Mesendoderm (in vitro differentiated cells): ENCODE results near the gene WDR20.

Experiments used
- DNase-seq: peaks from one replicate; pipeline ENCODE4 v3.0.0; 2013
- H2AK5ac ChIP-seq: 2 replicates; pipeline ENCODE4 v1.6.1; 2013; ENCODE audit warnings: low read length, inconsistent platforms
- H2BK120ac ChIP-seq: 2 replicates; pipeline ENCODE4 v1.6.1; 2013; ENCODE audit warnings: low read depth, mild to moderate bottlenecking, low read length, moderate library complexity, mixed read lengths
- H2BK15ac ChIP-seq: replicated peaks from 2 replicates; pipeline ENCODE4 v1.6.1; 2013; ENCODE audit warnings: low read depth, mild to moderate bottlenecking, moderate library complexity
- H2BK5ac ChIP-seq: 2 replicates; pipeline ENCODE4 v1.6.1; 2013; ENCODE audit warnings: low read length, inconsistent platforms
- H3K18ac ChIP-seq: 2 replicates; pipeline ENCODE4 v1.6.1; 2013; ENCODE audit warnings: mild to moderate bottlenecking, low read length, mixed read lengths
- H3K23ac ChIP-seq: one replicate; pipeline ENCODE4 v1.6.1; 2013; ENCODE audit warnings: low read length
- H3K27ac ChIP-seq: 2 replicates; pipeline ENCODE4 v1.5.1; 2013; ENCODE audit warnings: low read depth, mild to moderate bottlenecking, inconsistent platforms, low read length, moderate library complexity
- H3K27me3 ChIP-seq: 2 replicates; pipeline ENCODE4 v1.6.1; 2013; ENCODE audit warnings: low read length, control low read depth, mild to moderate bottlenecking, inconsistent platforms; ENCODE audit not compliant: insufficient read depth, poor library complexity
- H3K36me3 ChIP-seq: 2 replicates; pipeline ENCODE4 v1.6.1; 2013; ENCODE audit warnings: low read length, inconsistent platforms; ENCODE audit not compliant: control insufficient read depth, insufficient read depth
- H3K4ac ChIP-seq: one replicate; pipeline ENCODE4 v1.6.1; 2013; ENCODE audit warnings: low read depth, mild to moderate bottlenecking, low read length, moderate library complexity
- H3K4me1 ChIP-seq: 2 replicates; pipeline ENCODE4 v1.6.1; 2013; ENCODE audit warnings: low read depth, low read length, inconsistent platforms; ENCODE audit not compliant: control insufficient read depth
- H3K4me2 ChIP-seq: 2 replicates; pipeline ENCODE4 v1.6.1; 2013; ENCODE audit warnings: low read length
- H3K4me3 ChIP-seq: 2 replicates; pipeline ENCODE4 v1.5.1; 2013; ENCODE audit warnings: mild to moderate bottlenecking, low read length
- H3K56ac ChIP-seq: one replicate; pipeline ENCODE4 v1.6.1; 2013; ENCODE audit warnings: low read length
- H3K79me1 ChIP-seq: 2 replicates; pipeline ENCODE4 v1.6.1; 2013; ENCODE audit warnings: low read length, inconsistent platforms
- H3K79me2 ChIP-seq: 2 replicates; pipeline ENCODE4 v1.6.1; 2013; ENCODE audit warnings: mild to moderate bottlenecking, low read length; ENCODE audit not compliant: control insufficient read depth, insufficient read depth
- H3K9ac ChIP-seq: 2 replicates; pipeline ENCODE4 v1.6.1; 2013; ENCODE audit warnings: low read length, inconsistent platforms
- H4K5ac ChIP-seq: one replicate; pipeline ENCODE4 v1.6.1; 2013; ENCODE audit warnings: low read length
- H4K8ac ChIP-seq: one replicate; pipeline ENCODE4 v1.6.1; 2013; ENCODE audit warnings: low read depth, mild to moderate bottlenecking, control low read depth, low read length, moderate library complexity
- WGBS: extraction: QIAGEN DNeasy Blood & Tissue Kit; methylation state at CpG from one replicate; pipeline ENCODE4 v1.1.7; 2013; ENCODE audit warnings: low lambda C conversion rate, missing lambda C conversion rate; ENCODE audit not compliant: insufficient coverage; ENCODE audit errors: extremely low coverage; 5-methylcytosine and 5-hydroxymethylcytosine counted together

WDR20 gene

GRCh38 chr14:102251161-102251560, 111.5 kb downstream of the WDR20 start:
- Histone ChIP-seq H3K27ac (no peak overlapping the region), H3K23ac (no peak overlapping the region), H2BK120ac (no peak overlapping the region), H2AK5ac (no peak overlapping the region), H3K79me1 (no peaks in the 10 kb centered on the region), H2BK5ac (no peak overlapping the region), H3K56ac (no peak overlapping the region), H3K4me2 (no peak overlapping the region), H4K5ac (no peak overlapping the region), H3K27me3 (no peaks in the 10 kb centered on the region), H3K18ac (no peak overlapping the region), H3K79me2 (no peaks in the 10 kb centered on the region), H3K36me3 (no peaks in the 10 kb centered on the region), H3K4me1 (peaks cover 21% of the 10 kb centered on the region), H3K4ac (no peak overlapping the region), H3K9ac (no peak overlapping the region), H4K8ac (no peak overlapping the region), H3K4me3 (no peak overlapping the region), H2BK15ac (no peak overlapping the region)
- DNase-seq, result no peak
- WGBS, result no CpG with 5 or more reads among the region's 8 CpGs

DNA sequence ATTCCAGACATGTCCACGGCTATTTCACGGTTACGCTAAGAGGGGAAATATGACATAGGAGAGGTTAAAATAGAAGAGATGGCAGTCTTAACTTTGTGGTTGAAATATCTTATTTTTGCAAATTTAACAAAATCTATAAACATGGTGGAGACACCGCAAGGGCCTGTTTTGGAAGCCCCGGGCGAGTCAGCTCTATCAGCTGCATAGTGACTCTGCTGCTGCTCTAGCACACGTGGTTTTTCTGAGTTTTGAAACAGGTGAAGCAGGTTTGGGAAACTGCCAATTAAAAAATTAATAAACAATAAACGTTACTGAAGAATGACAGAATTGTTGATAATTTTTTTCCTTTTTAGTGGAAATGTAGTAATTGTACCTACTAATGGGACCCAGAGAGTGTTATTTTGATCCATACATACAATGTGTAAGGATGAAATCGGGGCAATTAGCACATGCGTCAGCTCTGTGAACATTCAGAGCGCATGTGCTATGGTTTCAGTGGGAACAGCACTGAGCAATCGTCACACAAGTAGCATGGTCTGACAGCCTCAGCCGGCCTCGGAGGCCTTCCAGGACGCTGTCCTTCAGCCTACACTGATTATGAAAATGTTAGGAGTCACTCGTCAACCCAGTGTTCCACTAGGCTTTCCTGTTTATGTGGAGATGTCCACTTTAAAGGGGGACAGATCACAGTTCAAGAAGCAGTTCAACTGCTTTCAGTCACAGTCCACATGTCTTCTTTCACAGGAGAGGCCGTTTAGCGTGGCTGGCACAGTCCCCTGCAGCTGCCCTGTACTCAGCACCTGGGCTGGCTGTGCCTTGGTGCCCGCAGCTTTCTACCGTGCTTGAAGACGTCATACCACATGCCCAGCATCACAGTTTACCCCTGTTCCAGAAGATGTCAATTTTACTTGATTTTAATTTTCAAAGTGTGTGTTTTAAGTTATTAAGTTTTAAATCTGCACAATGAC, 113.4 kb downstream of the WDR20 start:
- Histone ChIP-seq H4K8ac (no peak overlapping the region), H3K9ac (no peak overlapping the region), H3K4me1 (peaks cover 5% of the 10 kb centered on the region), H3K79me1 (no peaks in the 10 kb centered on the region), H3K79me2 (no peaks in the 10 kb centered on the region), H3K27me3 (no peaks in the 10 kb centered on the region), H4K5ac (no peak overlapping the region), H3K23ac (no peak overlapping the region), H2AK5ac (no peak overlapping the region), H2BK5ac (no peak overlapping the region), H2BK120ac (no peak overlapping the region), H3K27ac (no peak overlapping the region), H3K18ac (no peak overlapping the region), H3K4me3 (no peak overlapping the region), H3K56ac (no peak overlapping the region), H2BK15ac (no peak overlapping the region), H3K36me3 (no peaks in the 10 kb centered on the region), H3K4me2 (no peak overlapping the region), H3K4ac (no peak overlapping the region)
- DNase-seq, result no peak
- no CpG with 5 or more reads among the region's 21 CpGs for WGBS

DNA sequence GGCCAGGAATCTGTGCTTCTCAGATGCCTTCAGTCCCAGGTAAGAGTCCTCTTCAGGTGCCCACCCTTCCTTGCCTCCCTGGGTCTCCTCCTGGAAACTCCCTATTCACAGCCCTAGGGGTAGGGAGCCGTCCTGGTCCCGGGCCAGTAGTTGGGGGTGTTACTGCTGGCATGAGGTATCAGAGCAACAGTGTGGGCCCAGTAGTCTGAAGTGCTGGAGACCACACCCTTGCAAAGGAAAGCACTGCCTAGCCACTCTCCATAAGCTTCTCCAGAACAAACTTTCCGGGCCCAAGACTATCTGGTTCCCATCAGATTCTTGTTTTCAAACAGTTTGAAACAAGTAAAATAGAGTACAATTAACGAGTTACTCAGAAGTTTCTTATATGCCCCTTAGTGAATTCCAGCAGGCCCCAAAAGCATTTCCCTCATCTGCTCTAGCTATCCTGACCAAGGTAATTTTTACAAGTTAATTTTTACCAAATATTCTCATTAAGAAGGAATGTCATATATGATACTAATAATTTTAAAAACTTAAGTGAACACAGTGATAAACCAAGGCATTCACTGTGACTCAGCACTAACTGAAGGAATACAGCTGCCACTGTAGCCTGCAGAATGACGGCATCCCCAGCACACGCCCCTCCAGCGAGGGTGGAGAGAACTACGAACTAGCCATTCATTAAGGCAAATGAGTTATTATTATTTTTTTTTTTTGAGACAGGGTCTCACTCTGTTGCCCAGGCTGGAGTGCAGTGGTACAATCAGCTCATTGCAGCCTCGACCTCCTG, 115.9 kb downstream of the WDR20 start:
- H3K27ac ChIP-seq, result no peak overlapping the region
- no peak overlapping the region for H4K8ac ChIP-seq
- no peak overlapping the region for H3K4me2 ChIP-seq
- DNase-seq, result no peak
- no peaks in the 10 kb centered on the region for H3K79me2 ChIP-seq
- H3K56ac ChIP-seq, result no peak overlapping the region
- no peak overlapping the region for H3K23ac ChIP-seq
- no peak overlapping the region for H2AK5ac ChIP-seq
- no CpG with 5 or more reads among the region's 9 CpGs for WGBS
- H2BK15ac ChIP-seq, result no peak overlapping the region
- no peaks in the 10 kb centered on the region for H3K36me3 ChIP-seq
- no peaks in the 10 kb centered on the region for H3K27me3 ChIP-seq
- H3K9ac ChIP-seq, result no peak overlapping the region
- no peak overlapping the region for H2BK5ac ChIP-seq
- no peak overlapping the region for H3K4me3 ChIP-seq
- H3K4me1 ChIP-seq, result no peaks in the 10 kb centered on the region
- H3K79me1 ChIP-seq, result no peaks in the 10 kb centered on the region
- H3K4ac ChIP-seq, result no peak overlapping the region
- H3K18ac ChIP-seq, result no peak overlapping the region
- H2BK120ac ChIP-seq, result no peak overlapping the region
- H4K5ac ChIP-seq, result no peak overlapping the region

GRCh38 chr14:102256716-102257115, 117.0 kb downstream of the WDR20 start:
- Histone ChIP-seq H2BK120ac (no peak overlapping the region), H3K79me2 (no peaks in the 10 kb centered on the region), H3K18ac (no peak overlapping the region), H3K4me1 (no peaks in the 10 kb centered on the region), H3K79me1 (no peaks in the 10 kb centered on the region), H3K4me2 (no peak overlapping the region), H3K23ac (no peak overlapping the region), H3K4ac (no peak overlapping the region), H4K5ac (no peak overlapping the region), H3K4me3 (no peak overlapping the region), H3K56ac (no peak overlapping the region), H2BK5ac (no peak overlapping the region), H4K8ac (no peak overlapping the region), H2BK15ac (no peak overlapping the region), H2AK5ac (no peak overlapping the region), H3K27me3 (no peaks in the 10 kb centered on the region), H3K27ac (no peak overlapping the region), H3K9ac (no peak overlapping the region), H3K36me3 (no peaks in the 10 kb centered on the region)
- DNase-seq, result no peak
- no CpG with 5 or more reads among the region's 9 CpGs for WGBS

- DNase-seq, result no peak
- no peaks in the 10 kb centered on the region for H3K79me2 ChIP-seq
- no peaks in the 10 kb centered on the region for H3K27me3 ChIP-seq
- H3K4me1 ChIP-seq, result no peaks in the 10 kb centered on the region
- no peak overlapping the region for H2BK15ac ChIP-seq
- no peak overlapping the region for H3K9ac ChIP-seq
- H4K8ac ChIP-seq, result no peak overlapping the region
- H3K79me1 ChIP-seq, result no peaks in the 10 kb centered on the region
- no peak overlapping the region for H2AK5ac ChIP-seq
- H3K18ac ChIP-seq, result no peak overlapping the region
- no peak overlapping the region for H3K56ac ChIP-seq
- H3K4me3 ChIP-seq, result no peak overlapping the region
- no peak overlapping the region for H3K23ac ChIP-seq
- no peak overlapping the region for H2BK5ac ChIP-seq
- no peak overlapping the region for H3K27ac ChIP-seq
- no CpG with 5 or more reads among the region's 6 CpGs for WGBS
- H3K4ac ChIP-seq, result no peak overlapping the region
- H3K4me2 ChIP-seq, result no peak overlapping the region
- H3K36me3 ChIP-seq, result no peaks in the 10 kb centered on the region
- no peak overlapping the region for H4K5ac ChIP-seq
- no peak overlapping the region for H2BK120ac ChIP-seq
These were observed 118.4 kb downstream of the WDR20 start for GRCh38 chr14:102258136-102258535.
